ENCODE results near the gene TSPAN4. TPM values are rescaled to one million over a fixed set of nuclear protein-coding genes. Genes with fewer than 3 reads are reported as not detected.

The TSPAN4 gene
- polyA plus RNA-seq, 3 donors: 52.6 to 75.5 (median 63.1) TPM

DNA sequence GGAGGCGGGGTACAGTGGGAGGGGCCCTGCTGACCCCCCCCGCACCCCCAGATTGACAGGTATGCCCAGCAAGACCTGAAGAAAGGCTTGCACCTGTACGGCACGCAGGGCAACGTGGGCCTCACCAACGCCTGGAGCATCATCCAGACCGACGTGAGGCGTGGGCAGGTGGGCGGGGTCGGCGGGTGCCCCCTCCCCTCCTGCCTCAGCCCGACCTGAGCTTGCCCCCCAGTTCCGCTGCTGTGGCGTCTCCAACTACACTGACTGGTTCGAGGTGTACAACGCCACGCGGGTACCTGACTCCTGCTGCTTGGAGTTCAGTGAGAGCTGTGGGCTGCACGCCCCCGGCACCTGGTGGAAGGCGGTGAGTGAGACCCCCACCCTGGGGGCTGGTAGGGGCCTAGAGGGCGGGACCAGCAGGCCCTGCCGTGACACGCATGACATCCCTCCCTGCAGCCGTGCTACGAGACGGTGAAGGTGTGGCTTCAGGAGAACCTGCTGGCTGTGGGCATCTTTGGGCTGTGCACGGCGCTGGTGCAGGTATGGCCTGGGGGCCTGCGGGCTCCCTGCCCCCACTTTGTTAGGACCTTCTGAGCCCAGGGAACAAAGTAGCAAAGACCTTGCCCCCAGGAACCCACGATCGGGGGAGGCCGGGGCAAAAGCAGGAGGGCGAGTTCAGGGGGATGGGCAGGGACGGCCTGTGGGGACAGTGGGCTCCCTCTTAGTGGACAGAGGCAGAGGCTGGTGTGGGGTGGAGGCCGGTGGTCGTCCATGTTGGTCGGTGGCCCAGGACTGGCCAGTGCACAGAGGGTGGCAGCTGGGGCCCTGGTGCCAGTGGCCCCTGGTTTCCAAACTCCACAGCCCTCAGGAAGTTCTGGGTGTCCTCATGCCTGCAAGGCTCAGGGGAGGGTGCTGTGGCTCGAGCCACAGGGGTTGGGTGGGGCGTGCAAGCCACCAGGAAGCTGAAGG is 23.1 kb downstream of the TSPAN4 start:
- peaks cover 11% of the 10 kb centered on the region for H4K20me1 ChIP-seq (ENCODE audit: insufficient read depth, low read length)
- no peaks in the 10 kb centered on the region for H3K27me3 Mint-ChIP-seq (ENCODE audit: low read depth in 3 of 3)
- intact Hi-C loops (cut with micrococcal nuclease): no loop called here
- H3K4me1 ChIP-seq (ENCODE audit: control insufficient read depth in 1 of 2, insufficient read depth in 2 of 2, low read length in 2 of 2): no peaks in the 10 kb centered on the region
- H3K4me2 ChIP-seq (replicated peaks; ENCODE audit: extremely low read depth, low read length, poor library complexity, severe bottlenecking): no peak overlapping the region
- H3K9ac ChIP-seq (ENCODE audit: insufficient read depth, low read length, poor library complexity, severe bottlenecking): no peak overlapping the region
- no peak for TF ChIP-seq CTCF (IDR thresholded peaks at IDR 0.05)
- H3K27me3 ChIP-seq (ENCODE audit: control insufficient read depth in 2 of 2, insufficient read depth in 2 of 2, low read length in 2 of 2): no peaks in the 10 kb centered on the region
- no peak overlapping the region for H3K27ac ChIP-seq (ENCODE audit: low read depth in 1 of 2, low read length in 2 of 2)
- no peak for DNase-seq
- WGBS (ENCODE audit: insufficient coverage): 88% methylated on average over 38 of the region's 41 CpGs
- H3K4me1 Mint-ChIP-seq: peaks cover 2% of the 10 kb centered on the region
- H3K4me3 ChIP-seq (replicated peaks in 1 of 3; ENCODE audit: low read depth in 2 of 3, low read length in 3 of 3): no peak overlapping the region
- H3K4me3 Mint-ChIP-seq: no peak overlapping the region
- no peak overlapping the region for H2AFZ ChIP-seq (ENCODE audit: insufficient read depth, low read depth, low read length, poor library complexity, severe bottlenecking)
- H3K36me3 Mint-ChIP-seq: peaks cover 2 to 7% of the 10 kb centered on the region in 2 donors
- peaks cover 0 to 2% (median 0%) of the 10 kb centered on the region in 7 donors for H3K9me3 Mint-ChIP-seq
- H3K79me2 ChIP-seq (ENCODE audit: insufficient read depth, low read length): no peaks in the 10 kb centered on the region
- H3K9me3 ChIP-seq (replicated peaks in 1 of 2; ENCODE audit: control insufficient read depth in 1 of 2, insufficient read depth in 1 of 2, low read length in 2 of 2): no peaks in the 10 kb centered on the region
- peak overlapping the region in 1 of 7 donors; percentile 28 for H3K27ac Mint-ChIP-seq
- peaks cover 3 to 6% of the 10 kb centered on the region in 2 donors for H3K36me3 ChIP-seq (replicated peaks in 1 of 2; ENCODE audit: control insufficient read depth in 1 of 2, insufficient read depth in 2 of 2, low read length in 2 of 2)

GRCh38 chr11:866481-866880 is 23.8 kb downstream of the TSPAN4 start:
- Histone ChIP-seq H2AFZ (ENCODE audit: insufficient read depth, low read depth, low read length, poor library complexity, severe bottlenecking) (no peak overlapping the region), H3K79me2 (ENCODE audit: insufficient read depth, low read length) (no peaks in the 10 kb centered on the region), H3K4me1 (ENCODE audit: control insufficient read depth in 1 of 2, insufficient read depth in 2 of 2, low read length in 2 of 2) (no peaks in the 10 kb centered on the region), H3K27ac (ENCODE audit: low read depth in 1 of 2, low read length in 2 of 2) (no peak overlapping the region), H3K36me3 (replicated peaks in 1 of 2; ENCODE audit: control insufficient read depth in 1 of 2, insufficient read depth in 2 of 2, low read length in 2 of 2) (peaks cover 3 to 6% of the 10 kb centered on the region in 2 donors), H3K4me2 (replicated peaks; ENCODE audit: extremely low read depth, low read length, poor library complexity, severe bottlenecking) (no peak overlapping the region), H3K9ac (ENCODE audit: insufficient read depth, low read length, poor library complexity, severe bottlenecking) (no peak overlapping the region), H3K4me3 (replicated peaks in 1 of 3; ENCODE audit: low read depth in 2 of 3, low read length in 3 of 3) (no peak overlapping the region), H3K9me3 (replicated peaks in 1 of 2; ENCODE audit: control insufficient read depth in 1 of 2, insufficient read depth in 1 of 2, low read length in 2 of 2) (no peaks in the 10 kb centered on the region), H4K20me1 (ENCODE audit: insufficient read depth, low read length) (peaks cover 7% of the 10 kb centered on the region), H3K27me3 (ENCODE audit: control insufficient read depth in 2 of 2, insufficient read depth in 2 of 2, low read length in 2 of 2) (no peaks in the 10 kb centered on the region)
- Mint-ChIP-seq H3K4me1 (peaks cover 2% of the 10 kb centered on the region), H3K27ac (peak overlapping the region in 1 of 7 donors; percentile 64), H3K27me3 (ENCODE audit: low read depth in 3 of 3) (peaks cover 0 to 2% (median 2%) of the 10 kb centered on the region in 3 donors), H3K4me3 (no peak overlapping the region), H3K36me3 (peaks cover 2 to 7% of the 10 kb centered on the region in 2 donors), H3K9me3 (no peaks in the 10 kb centered on the region)
- WGBS (ENCODE audit: insufficient coverage): 100% methylated on average over 2 of the region's 14 CpGs
- intact Hi-C loops (cut with micrococcal nuclease): no loop called here
- no peak for TF ChIP-seq CTCF (IDR thresholded peaks at IDR 0.05)
- no peak for DNase-seq

All from CD14-positive monocyte (primary cell).